Measurements from ENCODE around the gene ACOT2.

ACOT2 gene

DNA sequence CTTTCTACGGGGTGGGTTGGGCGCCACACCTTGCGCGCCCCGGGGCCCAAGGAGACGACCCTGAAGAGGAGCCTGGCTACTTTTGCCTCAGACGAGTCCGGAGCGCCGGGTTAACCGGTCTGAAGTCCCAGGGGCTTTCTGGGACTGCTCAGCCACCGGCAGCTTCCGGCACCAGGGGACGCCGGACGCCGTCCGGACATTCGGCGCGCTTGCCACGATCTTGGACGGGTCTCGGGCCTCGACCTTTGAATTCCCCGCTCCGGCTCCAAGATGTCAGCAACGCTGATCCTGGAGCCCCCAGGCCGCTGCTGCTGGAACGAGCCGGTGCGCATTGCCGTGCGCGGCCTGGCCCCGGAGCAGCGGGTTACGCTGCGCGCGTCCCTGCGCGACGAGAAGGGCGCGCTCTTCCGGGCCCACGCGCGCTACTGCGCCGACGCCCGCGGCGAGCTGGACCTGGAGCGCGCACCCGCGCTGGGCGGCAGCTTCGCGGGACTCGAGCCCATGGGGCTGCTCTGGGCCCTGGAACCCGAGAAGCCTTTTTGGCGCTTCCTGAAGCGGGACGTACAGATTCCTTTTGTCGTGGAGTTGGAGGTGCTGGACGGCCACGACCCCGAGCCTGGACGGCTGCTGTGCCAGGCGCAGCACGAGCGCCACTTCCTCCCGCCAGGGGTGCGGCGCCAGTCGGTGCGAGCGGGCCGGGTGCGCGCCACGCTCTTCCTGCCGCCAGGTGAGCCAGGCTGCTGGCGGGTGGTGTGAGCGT, 22.9 kb downstream of the ACOT2 start, which contains the start of gene ACOT4:
ACOT4 (plus strand) TSS at position 184 of the 760 bp plus-strand sequence; CDS start at position 271, 87 bp downstream.
- TF ChIP-seq RAD21 (IDR thresholded peaks at IDR 0.05; ENCODE audit: low read depth): peak; percentile 11; the same call in 1 of the 2 replicates
- TF ChIP-seq FOXM1 (IDR thresholded peaks at IDR 0.05; ENCODE audit: borderline replicate concordance, low read depth): no peak
- no peak for TF ChIP-seq CREB1 (IDR thresholded peaks at IDR 0.05; ENCODE audit: low read depth)
- 0 out of 2 replicates have a peak, but pooled peaks have one; percentile 24 for TF ChIP-seq YY1 (IDR thresholded peaks at IDR 0.05; ENCODE audit: low read depth)
- TF ChIP-seq, protein P1, sequence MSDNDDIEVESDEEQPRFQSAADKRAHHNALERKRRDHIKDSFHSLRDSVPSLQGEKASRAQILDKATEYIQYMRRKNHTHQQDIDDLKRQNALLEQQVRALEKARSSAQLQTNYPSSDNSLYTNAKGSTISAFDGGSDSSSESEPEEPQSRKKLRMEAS (IDR thresholded peaks at IDR 0.05): peak; percentile 91
- peak; percentile 43 for TF ChIP-seq TAF1 (IDR thresholded peaks at IDR 0.05; ENCODE audit: low read depth)
- TF ChIP-seq TEAD4 (IDR thresholded peaks at IDR 0.05): no peak
- no peak for TF ChIP-seq TCF12 (IDR thresholded peaks at IDR 0.05; ENCODE audit: low read depth)

DNA sequence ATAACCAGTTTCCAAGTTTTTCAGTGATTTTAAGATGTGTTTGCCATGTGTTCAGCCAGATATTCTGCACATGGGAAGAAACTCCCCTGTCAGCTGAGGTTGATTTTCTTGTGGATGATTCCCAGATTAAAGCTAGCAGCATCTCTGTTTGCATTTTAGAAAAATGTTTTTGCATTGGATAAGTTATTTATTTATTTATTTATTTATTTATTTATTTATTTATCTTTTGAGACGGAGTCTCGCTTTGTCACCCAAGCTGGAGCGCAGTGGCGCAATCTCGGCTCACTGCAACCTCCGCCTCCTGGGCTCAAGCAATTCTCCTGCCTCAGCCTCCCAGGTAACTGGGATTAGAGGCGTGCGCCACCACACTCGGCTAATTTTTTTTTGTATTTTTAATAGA, 25.5 kb downstream of the ACOT2 start:
- TF ChIP-seq CEBPB (IDR thresholded peaks at IDR 0.05) (no peak), TAF1 (IDR thresholded peaks at IDR 0.05; ENCODE audit: low read depth) (no peak)

DNA sequence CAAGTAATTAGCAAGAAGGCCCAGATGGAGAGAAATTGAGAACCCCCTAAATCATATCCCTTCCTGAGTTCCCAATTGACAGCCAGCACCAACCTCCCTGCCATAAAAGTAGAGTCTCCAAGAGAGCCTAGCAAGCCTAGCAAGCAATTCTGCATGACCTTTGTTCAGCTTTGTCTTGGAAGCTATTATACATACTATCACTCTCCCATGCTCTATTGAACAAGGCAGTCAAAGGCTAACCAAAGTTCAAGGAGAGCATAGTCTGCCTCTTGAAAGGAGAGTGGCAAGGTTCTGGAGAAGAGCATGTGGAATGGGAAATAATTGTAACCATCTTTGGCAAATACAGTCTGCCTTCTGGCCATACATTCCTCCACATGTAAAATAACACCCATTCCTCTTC, 30.5 kb downstream of the ACOT2 start:
- no peak for TF ChIP-seq FOXM1 (IDR thresholded peaks at IDR 0.05; ENCODE audit: borderline replicate concordance, low read depth)
- TF ChIP-seq CREB1 (IDR thresholded peaks at IDR 0.05; ENCODE audit: low read depth): no peak
- TF ChIP-seq ZBTB7A (IDR thresholded peaks at IDR 0.05; ENCODE audit: low read depth): no peak
- no peak for TF ChIP-seq TCF12 (IDR thresholded peaks at IDR 0.05; ENCODE audit: low read depth)
- no peak for TF ChIP-seq YY1 (IDR thresholded peaks at IDR 0.05; ENCODE audit: low read depth)
- TF ChIP-seq TAF1 (IDR thresholded peaks at IDR 0.05; ENCODE audit: low read depth): no peak
- no peak for TF ChIP-seq EGR1 (IDR thresholded peaks at IDR 0.05)
- TF ChIP-seq NFIC (IDR thresholded peaks at IDR 0.05): no peak
- TF ChIP-seq, protein P1 (IDR thresholded peaks at IDR 0.05): no peak
- no peak for TF ChIP-seq TEAD4 (IDR thresholded peaks at IDR 0.05)
- no peak for TF ChIP-seq RAD21 (IDR thresholded peaks at IDR 0.05; ENCODE audit: low read depth)
- TF ChIP-seq, protein P2, sequence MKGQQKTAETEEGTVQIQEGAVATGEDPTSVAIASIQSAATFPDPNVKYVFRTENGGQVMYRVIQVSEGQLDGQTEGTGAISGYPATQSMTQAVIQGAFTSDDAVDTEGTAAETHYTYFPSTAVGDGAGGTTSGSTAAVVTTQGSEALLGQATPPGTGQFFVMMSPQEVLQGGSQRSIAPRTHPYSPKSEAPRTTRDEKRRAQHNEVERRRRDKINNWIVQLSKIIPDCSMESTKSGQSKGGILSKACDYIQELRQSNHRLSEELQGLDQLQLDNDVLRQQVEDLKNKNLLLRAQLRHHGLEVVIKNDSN (IDR thresholded peaks at IDR 0.05): no peak
- TF ChIP-seq, protein P3, sequence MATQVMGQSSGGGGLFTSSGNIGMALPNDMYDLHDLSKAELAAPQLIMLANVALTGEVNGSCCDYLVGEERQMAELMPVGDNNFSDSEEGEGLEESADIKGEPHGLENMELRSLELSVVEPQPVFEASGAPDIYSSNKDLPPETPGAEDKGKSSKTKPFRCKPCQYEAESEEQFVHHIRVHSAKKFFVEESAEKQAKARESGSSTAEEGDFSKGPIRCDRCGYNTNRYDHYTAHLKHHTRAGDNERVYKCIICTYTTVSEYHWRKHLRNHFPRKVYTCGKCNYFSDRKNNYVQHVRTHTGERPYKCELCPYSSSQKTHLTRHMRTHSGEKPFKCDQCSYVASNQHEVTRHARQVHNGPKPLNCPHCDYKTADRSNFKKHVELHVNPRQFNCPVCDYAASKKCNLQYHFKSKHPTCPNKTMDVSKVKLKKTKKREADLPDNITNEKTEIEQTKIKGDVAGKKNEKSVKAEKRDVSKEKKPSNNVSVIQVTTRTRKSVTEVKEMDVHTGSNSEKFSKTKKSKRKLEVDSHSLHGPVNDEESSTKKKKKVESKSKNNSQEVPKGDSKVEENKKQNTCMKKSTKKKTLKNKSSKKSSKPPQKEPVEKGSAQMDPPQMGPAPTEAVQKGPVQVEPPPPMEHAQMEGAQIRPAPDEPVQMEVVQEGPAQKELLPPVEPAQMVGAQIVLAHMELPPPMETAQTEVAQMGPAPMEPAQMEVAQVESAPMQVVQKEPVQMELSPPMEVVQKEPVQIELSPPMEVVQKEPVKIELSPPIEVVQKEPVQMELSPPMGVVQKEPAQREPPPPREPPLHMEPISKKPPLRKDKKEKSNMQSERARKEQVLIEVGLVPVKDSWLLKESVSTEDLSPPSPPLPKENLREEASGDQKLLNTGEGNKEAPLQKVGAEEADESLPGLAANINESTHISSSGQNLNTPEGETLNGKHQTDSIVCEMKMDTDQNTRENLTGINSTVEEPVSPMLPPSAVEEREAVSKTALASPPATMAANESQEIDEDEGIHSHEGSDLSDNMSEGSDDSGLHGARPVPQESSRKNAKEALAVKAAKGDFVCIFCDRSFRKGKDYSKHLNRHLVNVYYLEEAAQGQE (IDR thresholded peaks at IDR 0.05; ENCODE audit: low read depth): no peak
- TF ChIP-seq EP300 (IDR thresholded peaks at IDR 0.05; ENCODE audit: borderline replicate concordance): no peak

DNA sequence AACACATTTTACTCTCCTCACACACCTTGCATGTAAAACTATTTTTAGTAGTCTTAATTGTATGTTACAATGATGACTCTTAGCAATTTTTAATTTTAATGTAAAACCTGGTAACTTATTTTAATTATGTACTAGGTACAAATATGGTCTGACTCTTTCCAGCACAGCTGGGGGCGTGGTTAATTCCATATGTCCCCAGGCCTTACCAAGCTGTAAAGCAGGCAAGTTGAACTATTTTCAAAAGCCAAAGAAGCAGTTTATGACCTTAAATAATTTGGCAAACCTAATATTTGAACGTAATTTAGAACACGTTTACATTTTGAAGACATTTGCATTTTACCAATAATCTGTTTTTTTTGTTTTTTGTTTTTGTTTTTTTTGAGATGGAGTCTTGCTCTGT, 34.0 kb downstream of the ACOT2 start:
- TF ChIP-seq ZBTB7A (IDR thresholded peaks at IDR 0.05; ENCODE audit: low read depth) (no peak), TCF12 (IDR thresholded peaks at IDR 0.05; ENCODE audit: low read depth) (no peak), EGR1 (IDR thresholded peaks at IDR 0.05) (no peak), RAD21 (IDR thresholded peaks at IDR 0.05; ENCODE audit: low read depth) (no peak), FOXM1 (IDR thresholded peaks at IDR 0.05; ENCODE audit: borderline replicate concordance, low read depth) (no peak), CEBPB (IDR thresholded peaks at IDR 0.05) (no peak), TEAD4 (IDR thresholded peaks at IDR 0.05) (no peak)
- TF ChIP-seq, protein P2 (IDR thresholded peaks at IDR 0.05): no peak
- TF ChIP-seq, protein P1 (IDR thresholded peaks at IDR 0.05): no peak
- TF ChIP-seq, protein P3 (IDR thresholded peaks at IDR 0.05; ENCODE audit: low read depth): no peak

DNA sequence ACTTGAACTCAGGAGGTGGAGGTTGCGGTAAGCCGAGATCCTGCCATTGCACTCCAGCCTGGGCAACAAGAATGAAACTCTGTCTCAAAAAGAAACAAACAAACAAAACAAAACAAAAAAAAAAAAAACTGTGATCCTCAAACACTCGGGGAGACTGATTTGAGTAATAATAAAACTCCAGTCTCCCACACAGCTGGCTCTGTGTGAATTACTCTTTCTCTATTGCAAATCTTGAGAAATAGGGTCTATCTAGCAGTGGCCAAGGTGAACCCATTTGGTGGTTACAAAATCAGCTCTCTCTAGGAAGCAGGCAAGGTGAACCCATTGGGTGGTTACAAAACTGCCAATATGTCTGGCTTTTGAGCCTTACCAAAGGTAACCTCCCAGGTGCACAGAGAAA, 37.3 kb downstream of the ACOT2 start:
- TF ChIP-seq, protein P3 (IDR thresholded peaks at IDR 0.05; ENCODE audit: low read depth): no peak
- TF ChIP-seq YY1 (IDR thresholded peaks at IDR 0.05; ENCODE audit: low read depth): no peak
